Transverse colon (tissue), 4 donors: ENCODE data around the gene ELOVL3.
"Not testable (repeated sequence)": the region's sequence is repeated elsewhere in the genome, so short reads cannot be mapped to it uniquely, and the experiment has no call there.

Experiments used
- POLR2A ChIP-seq: fragments of 450-650 bp; IDR thresholded peaks from one replicate; pipeline ENCODE4 v1.6.1; 2016; ENCODE audit warnings: antibody characterized with exemption, mild to moderate bottlenecking, moderate library complexity
- POLR2AphosphoS5 ChIP-seq, 3 donors: sonication (generic); formaldehyde crosslinking; IDR thresholded peaks; one replicate each; pipeline ENCODE4 v1.6.1; 2016; ENCODE audit warnings: antibody characterized with exemption in 3 of 3
- TF ChIP-seq, protein P1 (sequence below), 5 experiments: fragments of 200-600 bp in 3 of 5; fragments of 450-650 bp in 2 of 5; sonication (generic) in 3 of 5; IDR thresholded peaks; 1 replicate in 2 of 5; 2 replicates in 3 of 5; pipeline ENCODE4 v1.5.1; 2016 to 2017; ENCODE audit warnings: antibody characterized with exemption in 5 of 5, inconsistent platforms in 3 of 5, mild to moderate bottlenecking in 2 of 5, moderate library complexity in 1 of 5

GRCh38 chr10:102213599-102213998, 12.5 kb upstream of the ELOVL3 start:
- TF ChIP-seq, protein P1, sequence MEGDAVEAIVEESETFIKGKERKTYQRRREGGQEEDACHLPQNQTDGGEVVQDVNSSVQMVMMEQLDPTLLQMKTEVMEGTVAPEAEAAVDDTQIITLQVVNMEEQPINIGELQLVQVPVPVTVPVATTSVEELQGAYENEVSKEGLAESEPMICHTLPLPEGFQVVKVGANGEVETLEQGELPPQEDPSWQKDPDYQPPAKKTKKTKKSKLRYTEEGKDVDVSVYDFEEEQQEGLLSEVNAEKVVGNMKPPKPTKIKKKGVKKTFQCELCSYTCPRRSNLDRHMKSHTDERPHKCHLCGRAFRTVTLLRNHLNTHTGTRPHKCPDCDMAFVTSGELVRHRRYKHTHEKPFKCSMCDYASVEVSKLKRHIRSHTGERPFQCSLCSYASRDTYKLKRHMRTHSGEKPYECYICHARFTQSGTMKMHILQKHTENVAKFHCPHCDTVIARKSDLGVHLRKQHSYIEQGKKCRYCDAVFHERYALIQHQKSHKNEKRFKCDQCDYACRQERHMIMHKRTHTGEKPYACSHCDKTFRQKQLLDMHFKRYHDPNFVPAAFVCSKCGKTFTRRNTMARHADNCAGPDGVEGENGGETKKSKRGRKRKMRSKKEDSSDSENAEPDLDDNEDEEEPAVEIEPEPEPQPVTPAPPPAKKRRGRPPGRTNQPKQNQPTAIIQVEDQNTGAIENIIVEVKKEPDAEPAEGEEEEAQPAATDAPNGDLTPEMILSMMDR (IDR thresholded peaks at IDR 0.05) = not testable (repeated sequence)
- not testable (repeated sequence) for TF ChIP-seq POLR2AphosphoS5 (IDR thresholded peaks at IDR 0.05); POLR2A
